ENCODE results near the gene ICAM5.

Gene ICAM5

DNA sequence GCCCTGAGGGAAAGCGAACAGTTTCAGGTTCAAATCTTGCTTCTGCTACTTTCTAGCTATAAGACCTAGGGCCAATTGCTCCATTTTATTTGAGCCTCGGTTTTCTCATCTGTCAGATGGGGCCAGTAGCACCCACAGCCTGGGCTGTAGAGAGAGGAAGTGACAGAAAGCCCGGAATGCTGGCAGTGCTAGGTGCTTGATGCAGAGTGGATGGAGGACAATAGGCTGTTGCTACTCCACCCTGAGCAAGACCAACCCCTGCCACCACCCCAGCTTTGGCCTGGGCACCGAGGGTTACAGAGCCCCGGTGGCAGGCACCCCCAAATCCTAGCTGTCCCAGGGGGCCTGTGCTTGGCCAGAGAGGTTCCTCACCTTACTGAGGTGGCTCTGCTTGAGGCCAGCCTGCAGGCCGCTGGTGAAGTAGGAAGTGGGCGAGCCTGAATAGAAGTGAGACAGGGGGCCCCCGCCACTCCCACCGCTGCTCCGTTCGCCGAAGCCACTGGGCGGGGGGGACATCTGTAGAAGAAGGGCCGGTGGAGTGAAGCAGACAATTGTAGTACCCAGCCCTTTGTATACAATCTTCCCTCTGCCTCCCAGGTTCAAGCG, 28.2 kb downstream of the ICAM5 start:
- TF ChIP-seq EP300 (IDR thresholded peaks at IDR 0.05; ENCODE audit: borderline replicate concordance) (no peak), TEAD4 (IDR thresholded peaks at IDR 0.05) (no peak), FOXM1 (IDR thresholded peaks at IDR 0.05; ENCODE audit: borderline replicate concordance, low read depth) (no peak), TCF12 (IDR thresholded peaks at IDR 0.05; ENCODE audit: low read depth) (no peak), CEBPB (IDR thresholded peaks at IDR 0.05) (no peak), NFIC (IDR thresholded peaks at IDR 0.05) (no peak), TAF1 (IDR thresholded peaks at IDR 0.05; ENCODE audit: low read depth) (no peak), YY1 (IDR thresholded peaks at IDR 0.05; ENCODE audit: low read depth) (no peak), RAD21 (IDR thresholded peaks at IDR 0.05; ENCODE audit: low read depth) (no peak), EGR1 (IDR thresholded peaks at IDR 0.05) (no peak)
- TF ChIP-seq, protein P1, sequence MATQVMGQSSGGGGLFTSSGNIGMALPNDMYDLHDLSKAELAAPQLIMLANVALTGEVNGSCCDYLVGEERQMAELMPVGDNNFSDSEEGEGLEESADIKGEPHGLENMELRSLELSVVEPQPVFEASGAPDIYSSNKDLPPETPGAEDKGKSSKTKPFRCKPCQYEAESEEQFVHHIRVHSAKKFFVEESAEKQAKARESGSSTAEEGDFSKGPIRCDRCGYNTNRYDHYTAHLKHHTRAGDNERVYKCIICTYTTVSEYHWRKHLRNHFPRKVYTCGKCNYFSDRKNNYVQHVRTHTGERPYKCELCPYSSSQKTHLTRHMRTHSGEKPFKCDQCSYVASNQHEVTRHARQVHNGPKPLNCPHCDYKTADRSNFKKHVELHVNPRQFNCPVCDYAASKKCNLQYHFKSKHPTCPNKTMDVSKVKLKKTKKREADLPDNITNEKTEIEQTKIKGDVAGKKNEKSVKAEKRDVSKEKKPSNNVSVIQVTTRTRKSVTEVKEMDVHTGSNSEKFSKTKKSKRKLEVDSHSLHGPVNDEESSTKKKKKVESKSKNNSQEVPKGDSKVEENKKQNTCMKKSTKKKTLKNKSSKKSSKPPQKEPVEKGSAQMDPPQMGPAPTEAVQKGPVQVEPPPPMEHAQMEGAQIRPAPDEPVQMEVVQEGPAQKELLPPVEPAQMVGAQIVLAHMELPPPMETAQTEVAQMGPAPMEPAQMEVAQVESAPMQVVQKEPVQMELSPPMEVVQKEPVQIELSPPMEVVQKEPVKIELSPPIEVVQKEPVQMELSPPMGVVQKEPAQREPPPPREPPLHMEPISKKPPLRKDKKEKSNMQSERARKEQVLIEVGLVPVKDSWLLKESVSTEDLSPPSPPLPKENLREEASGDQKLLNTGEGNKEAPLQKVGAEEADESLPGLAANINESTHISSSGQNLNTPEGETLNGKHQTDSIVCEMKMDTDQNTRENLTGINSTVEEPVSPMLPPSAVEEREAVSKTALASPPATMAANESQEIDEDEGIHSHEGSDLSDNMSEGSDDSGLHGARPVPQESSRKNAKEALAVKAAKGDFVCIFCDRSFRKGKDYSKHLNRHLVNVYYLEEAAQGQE (IDR thresholded peaks at IDR 0.05; ENCODE audit: low read depth): no peak
- TF ChIP-seq, protein P2, sequence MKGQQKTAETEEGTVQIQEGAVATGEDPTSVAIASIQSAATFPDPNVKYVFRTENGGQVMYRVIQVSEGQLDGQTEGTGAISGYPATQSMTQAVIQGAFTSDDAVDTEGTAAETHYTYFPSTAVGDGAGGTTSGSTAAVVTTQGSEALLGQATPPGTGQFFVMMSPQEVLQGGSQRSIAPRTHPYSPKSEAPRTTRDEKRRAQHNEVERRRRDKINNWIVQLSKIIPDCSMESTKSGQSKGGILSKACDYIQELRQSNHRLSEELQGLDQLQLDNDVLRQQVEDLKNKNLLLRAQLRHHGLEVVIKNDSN (IDR thresholded peaks at IDR 0.05): no peak
- TF ChIP-seq, protein P3, sequence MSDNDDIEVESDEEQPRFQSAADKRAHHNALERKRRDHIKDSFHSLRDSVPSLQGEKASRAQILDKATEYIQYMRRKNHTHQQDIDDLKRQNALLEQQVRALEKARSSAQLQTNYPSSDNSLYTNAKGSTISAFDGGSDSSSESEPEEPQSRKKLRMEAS (IDR thresholded peaks at IDR 0.05): no peak

DNA sequence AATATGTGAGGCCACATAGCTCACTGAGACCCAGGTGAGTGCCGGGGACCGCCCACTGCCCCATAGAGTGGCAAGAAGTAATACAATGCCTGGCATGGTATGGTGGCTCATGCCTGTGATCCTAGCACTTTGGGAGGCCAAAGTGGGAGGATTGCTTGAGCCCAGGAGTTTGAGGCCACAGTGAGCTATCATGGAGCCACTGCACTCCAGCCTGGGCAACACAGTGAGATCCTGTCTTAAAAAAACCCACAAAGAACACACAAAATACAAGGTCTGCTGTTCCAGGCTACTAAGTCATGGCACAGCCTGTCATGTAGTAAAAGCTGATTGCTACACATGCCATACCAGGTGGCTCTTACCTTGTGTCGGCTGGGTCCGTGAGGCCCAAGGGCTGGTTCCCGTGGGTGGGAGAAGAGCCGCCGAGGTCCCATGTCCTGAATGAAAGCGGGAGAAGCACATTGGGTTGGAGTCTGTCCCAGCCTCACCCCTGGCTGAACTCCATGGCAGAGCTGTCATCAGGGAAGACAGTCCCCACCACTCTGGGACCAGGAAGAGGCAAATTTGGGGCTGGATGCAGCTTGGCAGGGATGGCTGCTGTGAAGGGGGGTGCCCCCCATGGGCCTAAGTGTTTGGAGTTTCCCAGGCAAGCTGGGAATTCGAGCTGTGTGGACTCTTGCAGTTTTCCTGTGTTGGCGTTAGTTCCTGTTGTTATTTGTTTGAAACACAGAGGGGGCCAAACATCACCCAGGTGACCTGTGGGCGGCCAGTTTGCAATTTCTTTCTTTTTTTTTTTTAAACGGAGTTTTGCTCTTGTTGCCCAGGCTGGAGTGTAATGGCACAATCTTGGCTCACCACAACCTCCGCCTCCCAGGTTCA, 29.3 kb downstream of the ICAM5 start:
- TF ChIP-seq EGR1 (IDR thresholded peaks at IDR 0.05): no peak
- no peak for TF ChIP-seq YY1 (IDR thresholded peaks at IDR 0.05; ENCODE audit: low read depth)
- no peak for TF ChIP-seq ZBTB7A (IDR thresholded peaks at IDR 0.05; ENCODE audit: low read depth)
- no peak for TF ChIP-seq TEAD4 (IDR thresholded peaks at IDR 0.05)
- TF ChIP-seq NFIC (IDR thresholded peaks at IDR 0.05): no peak
- no peak for TF ChIP-seq TCF12 (IDR thresholded peaks at IDR 0.05; ENCODE audit: low read depth)
- TF ChIP-seq, protein P2 (IDR thresholded peaks at IDR 0.05): no peak
- TF ChIP-seq RAD21 (IDR thresholded peaks at IDR 0.05; ENCODE audit: low read depth): no peak
- no peak for TF ChIP-seq EP300 (IDR thresholded peaks at IDR 0.05; ENCODE audit: borderline replicate concordance)
- TF ChIP-seq CEBPB (IDR thresholded peaks at IDR 0.05): no peak
- TF ChIP-seq FOXM1 (IDR thresholded peaks at IDR 0.05; ENCODE audit: borderline replicate concordance, low read depth): no peak
- TF ChIP-seq, protein P3 (IDR thresholded peaks at IDR 0.05): no peak
- TF ChIP-seq TAF1 (IDR thresholded peaks at IDR 0.05; ENCODE audit: low read depth): no peak
- no peak for TF ChIP-seq CREB1 (IDR thresholded peaks at IDR 0.05; ENCODE audit: low read depth)
- TF ChIP-seq, protein P1 (IDR thresholded peaks at IDR 0.05; ENCODE audit: low read depth): no peak

DNA sequence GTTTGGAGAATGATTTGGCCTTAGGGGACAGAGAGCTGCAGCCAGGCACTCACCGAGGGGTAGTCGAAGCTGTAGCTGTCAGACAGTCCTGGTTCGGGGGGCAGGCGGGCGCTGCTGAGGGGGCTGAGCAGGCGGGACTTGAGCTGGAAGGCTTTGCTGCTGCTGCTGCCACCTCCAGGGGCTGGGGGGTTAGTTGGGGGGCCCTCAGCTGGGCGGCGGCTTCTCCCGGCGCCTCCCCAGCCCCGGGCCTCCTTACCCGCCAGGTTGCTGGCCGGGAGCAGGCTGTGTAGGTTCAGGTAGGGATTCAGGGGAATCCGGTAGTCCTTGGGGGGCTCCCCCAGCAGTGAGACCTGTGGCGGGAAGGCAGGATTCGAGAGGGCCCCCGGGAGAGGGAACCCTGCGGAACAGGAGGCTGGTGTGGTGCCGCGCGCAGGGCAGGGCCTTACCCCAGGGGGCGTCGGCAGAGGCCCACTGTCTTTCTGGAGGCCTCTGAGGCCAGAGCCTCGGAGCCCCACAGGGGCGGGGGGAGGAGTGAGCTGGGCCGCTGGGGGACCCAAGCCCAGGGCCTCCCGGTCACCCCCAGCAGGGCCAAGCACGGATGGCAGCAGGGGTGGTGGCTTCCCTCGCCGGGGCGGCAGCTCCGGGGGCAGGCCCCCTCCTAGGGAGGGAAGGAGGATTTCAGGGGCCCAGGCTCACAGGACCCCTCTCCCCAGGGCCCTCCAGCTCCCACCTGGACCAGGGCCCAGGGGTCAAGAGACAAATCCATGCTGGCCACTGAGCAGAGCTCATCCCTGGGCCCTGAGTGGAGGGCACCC, 31.1 kb downstream of the ICAM5 start:
- no peak for TF ChIP-seq FOXM1 (IDR thresholded peaks at IDR 0.05; ENCODE audit: borderline replicate concordance, low read depth)
- TF ChIP-seq TEAD4 (IDR thresholded peaks at IDR 0.05): no peak
- TF ChIP-seq NFIC (IDR thresholded peaks at IDR 0.05): no peak
- no peak for TF ChIP-seq TCF12 (IDR thresholded peaks at IDR 0.05; ENCODE audit: low read depth)
- TF ChIP-seq CREB1 (IDR thresholded peaks at IDR 0.05; ENCODE audit: low read depth): no peak
- TF ChIP-seq, protein P1 (IDR thresholded peaks at IDR 0.05; ENCODE audit: low read depth): no peak
- no peak for TF ChIP-seq CEBPB (IDR thresholded peaks at IDR 0.05)
- no peak for TF ChIP-seq EGR1 (IDR thresholded peaks at IDR 0.05)
- TF ChIP-seq, protein P3 (IDR thresholded peaks at IDR 0.05): no peak
- no peak for TF ChIP-seq ZBTB7A (IDR thresholded peaks at IDR 0.05; ENCODE audit: low read depth)
- no peak for TF ChIP-seq YY1 (IDR thresholded peaks at IDR 0.05; ENCODE audit: low read depth)
- no peak for TF ChIP-seq EP300 (IDR thresholded peaks at IDR 0.05; ENCODE audit: borderline replicate concordance)
- TF ChIP-seq RAD21 (IDR thresholded peaks at IDR 0.05; ENCODE audit: low read depth): no peak
- TF ChIP-seq, protein P2 (IDR thresholded peaks at IDR 0.05): no peak
- no peak for TF ChIP-seq TAF1 (IDR thresholded peaks at IDR 0.05; ENCODE audit: low read depth)

All from Ishikawa (cell line).